CD4-positive, alpha-beta T cell treated with Interleukin-6 at 100 ng/mL for 8 hours (primary cell): ENCODE data around the gene LAMTOR2.

Experiments
- DNase-seq: peaks from one replicate; pipeline ENCODE4 v3.0.0-alpha.2; 2020; ENCODE audit warnings: mixed read lengths, low spot score

LAMTOR2 gene

DNA sequence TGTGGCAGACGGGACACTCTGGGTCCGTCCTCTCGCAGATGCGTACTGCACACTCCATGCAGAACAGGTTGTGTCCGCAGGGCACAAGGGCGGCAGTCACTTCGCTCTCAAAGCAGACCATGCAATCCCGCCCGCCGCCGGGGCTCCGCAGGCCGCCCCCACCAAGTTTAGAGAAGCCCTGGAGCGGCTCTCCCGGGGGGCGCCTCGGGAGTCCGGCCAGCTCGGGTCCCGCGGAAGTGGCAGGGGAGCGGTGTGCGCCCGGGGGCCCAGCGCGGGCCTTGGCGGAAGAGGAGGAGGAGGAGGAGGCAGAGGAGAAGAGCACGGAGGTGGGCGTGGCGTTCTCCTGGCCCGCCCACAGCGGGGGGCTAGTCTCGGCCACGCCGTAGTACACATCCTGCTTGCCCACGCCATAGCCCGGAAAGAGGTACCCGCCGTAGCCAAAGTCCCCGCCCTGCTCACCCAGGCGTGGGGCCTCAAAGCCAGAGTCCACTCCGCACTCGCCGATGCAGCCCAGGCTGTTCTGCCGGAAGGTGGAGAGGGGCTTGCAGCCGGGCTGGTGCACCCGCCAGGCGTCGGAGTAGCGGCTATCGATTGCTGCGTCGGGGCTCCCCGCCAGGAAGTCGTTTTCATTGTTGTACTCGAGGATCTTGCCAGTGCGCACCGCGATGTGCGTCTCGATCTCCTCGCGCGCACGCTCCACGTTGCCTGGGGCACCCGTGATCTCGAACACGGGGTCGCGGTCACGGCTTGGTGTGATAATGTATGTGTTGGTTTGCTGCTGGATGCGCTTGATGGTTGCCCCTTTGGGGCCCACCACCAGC is 22.2 kb downstream of the LAMTOR2 start:
- DNase-seq, result no peak

DNA sequence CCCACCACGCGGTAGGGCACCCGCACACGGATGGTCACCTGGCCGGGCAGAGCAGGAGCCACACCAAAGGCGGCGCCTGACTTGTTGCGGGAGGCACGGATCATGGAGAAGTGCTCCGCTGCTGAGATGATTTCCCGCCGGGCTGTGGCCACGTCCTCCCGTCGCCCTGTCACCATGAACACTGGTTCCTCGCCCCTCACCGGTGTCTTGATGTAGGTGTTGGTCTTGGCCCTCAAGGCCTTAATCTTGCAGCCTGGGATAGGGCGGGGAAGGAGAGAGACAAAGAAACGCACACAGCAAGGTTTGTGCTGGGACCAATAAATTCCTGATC is 22.8 kb downstream of the LAMTOR2 start:
- DNase-seq, result no peak

DNA sequence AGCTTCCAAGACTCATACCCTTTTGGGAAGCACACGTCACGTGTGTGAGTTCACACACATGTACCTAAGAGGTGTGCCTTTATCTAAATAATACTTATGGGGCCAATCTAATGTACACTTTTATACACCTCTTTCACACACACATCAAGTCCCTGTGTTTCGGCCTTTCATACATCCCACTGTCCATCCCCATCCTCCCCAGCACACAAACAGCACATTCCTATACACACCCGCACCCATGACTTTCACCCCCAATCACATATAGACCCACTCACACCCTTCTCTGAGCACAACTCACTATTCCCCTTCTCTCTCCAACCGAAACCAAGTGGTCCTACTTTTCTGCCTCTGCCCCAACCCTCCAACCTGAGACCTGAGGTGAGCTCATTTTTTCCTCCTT is 24.1 kb downstream of the LAMTOR2 start:
- no peak for DNase-seq

DNA sequence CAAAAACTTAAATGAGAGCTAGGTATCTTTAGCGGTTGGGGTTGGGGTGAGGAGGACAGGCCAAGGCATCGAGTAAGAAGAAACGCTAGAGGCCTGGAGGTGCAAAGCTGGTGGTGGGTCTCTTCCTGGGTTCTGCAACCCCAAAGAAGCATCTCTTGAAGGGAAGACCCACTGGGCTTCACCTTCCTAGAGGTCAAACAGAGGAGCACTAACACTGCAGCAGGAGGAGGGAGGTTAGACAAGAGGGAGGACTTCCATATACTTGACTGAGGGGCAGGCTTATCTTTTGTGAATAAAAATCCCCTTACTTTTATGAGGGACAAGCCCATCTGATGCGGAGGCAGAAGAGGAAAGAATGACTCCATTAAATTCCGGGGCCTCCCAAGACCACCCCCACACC is 25.2 kb downstream of the LAMTOR2 start:
- DNase-seq, result no peak

DNA sequence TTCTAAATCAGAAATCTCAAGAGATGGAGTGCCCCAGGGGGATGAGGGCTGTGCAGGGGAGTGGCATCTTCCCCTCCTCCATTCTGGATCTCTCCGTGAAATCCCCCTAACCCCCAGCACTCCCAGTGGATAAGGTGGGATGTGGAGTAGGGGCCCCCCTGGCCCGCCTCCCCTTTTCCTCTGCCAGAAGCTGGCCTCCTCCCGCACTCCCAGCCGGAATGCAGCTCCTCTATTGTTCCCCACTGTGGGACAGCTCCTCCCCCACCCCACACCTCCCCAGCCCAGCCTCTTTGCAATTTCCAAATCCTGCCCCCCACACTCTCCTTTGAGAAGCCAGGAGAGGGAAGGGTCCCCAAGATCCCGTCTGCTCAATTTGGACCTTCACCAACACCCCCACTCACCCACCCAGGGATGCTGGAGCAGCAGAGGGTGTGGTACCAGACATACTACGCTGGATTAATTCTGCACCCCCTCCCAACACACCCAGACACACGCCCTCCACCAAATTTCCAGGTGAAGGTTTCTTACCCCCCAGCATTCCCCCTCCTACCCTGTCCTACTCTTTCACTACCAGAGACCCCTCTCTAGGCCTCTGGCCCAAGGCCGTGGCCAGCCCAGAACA is 25.8 kb downstream of the LAMTOR2 start:
- DNase-seq, result no peak

DNA sequence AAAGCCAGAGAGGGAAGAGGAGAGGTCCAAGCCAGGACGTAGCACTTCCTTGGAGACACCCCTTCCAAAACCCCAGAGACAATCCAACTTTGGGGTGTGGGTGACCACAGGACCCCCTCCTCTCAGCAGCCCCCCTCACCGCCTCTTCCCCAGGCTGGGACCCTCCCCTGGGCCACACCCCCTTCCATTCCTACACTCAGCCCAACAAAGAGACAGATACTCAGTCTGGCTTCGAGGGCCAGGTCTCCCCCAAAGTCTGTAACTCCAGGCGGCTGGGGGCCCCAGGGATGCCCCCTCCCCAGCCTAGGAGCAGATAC is 26.2 kb downstream of the LAMTOR2 start:
- DNase-seq, result no peak

DNA sequence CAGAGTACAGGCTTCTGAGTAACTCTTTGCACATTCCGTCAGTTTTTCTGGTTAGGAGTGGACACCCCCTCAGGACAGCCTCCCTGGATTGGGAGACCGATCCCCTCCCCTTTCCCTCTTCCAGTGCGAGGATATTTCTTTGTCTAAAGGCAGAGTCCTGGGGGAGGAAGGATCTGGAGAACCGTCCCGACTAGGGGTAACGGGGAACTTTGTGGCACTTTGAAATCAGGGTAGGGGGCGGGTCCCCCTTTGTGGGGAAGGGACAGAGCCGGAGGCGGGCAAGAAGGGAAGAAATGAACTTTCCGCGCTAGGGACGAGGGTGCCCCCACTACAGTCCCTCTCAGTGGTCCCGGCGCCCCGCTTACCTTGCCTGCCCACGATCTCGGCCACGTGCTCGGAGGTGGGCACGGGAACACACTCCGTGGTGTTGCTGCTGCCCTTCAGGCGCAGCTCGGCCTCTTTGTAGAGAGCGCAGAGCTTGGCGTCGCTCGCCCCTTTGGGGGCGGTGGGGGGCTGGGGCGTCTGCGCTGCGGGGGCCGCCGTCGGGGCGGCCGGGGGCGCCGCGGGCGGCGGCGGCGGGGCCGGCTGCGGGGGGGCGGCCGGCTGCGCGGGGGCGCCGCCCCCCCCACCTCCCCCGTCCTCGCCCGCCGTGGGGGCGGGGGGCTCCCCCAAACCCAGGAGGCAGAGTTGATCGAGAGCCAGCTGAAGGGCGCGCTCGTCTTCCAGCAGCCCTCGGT is 26.8 kb downstream of the LAMTOR2 start:
- no peak for DNase-seq

DNA sequence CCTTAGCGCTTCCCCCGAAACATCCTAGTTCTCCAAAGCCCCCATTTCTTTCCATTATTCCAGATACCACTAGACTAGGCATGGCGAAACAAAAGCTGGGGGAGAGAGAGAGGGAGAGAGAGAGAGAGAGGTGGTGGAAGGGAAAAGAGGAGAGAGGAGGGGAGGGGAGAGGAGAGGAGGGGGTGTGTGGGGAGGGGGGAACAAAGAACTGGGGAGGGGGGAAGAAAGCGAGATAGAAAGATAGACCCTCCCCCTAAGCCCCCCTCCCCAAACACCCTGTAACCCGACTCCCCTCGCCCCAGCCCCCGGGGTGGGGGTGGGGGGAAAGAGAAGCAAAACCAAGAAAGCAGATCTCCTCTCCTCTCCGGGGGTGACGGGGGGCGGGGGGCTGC is 27.3 kb downstream of the LAMTOR2 start:
- no peak for DNase-seq

DNA sequence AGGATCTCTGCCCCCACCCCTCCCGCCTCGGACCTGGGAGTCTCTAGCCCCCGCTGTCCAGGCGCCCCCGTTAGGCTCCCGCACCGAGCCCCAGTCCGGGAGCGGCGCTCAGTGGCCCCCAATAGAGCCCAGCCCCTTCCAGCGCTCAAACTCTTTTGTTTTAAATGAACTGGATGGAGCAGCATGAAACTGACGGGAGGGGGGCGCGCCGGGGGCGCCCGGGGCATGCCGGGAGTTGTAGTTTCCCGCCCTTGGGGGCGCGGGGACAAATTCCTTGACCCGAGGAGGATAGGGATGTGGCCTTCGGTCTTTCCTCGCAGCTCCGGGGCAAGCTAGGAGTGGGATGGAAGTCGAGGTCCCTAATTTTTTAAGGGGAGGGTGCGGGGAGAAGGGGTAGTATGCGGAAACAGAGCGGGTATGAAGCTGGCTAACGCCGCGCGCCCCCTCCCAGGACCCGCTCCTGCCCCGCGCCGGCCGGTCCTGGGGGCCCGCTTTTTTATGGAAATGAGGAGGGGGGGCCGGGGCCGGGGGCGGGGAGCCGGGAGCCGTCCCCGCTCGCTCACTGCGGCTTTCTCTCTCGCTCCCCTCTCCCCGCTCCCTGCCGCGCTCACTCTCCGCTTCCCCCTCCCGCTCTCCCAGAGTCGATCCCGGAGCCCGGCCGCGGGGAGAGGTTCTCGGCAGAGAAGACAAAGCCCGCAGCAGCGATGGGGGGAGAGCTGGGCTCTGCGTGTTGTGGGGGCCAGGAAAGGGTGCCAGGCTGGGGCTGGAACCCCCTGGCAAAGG is 27.9 kb downstream of the LAMTOR2 start, which contains the start of gene MEX3A:
Gene MEX3A (minus strand): TSS at position 157 of the 783 bp plus-strand sequence. CDS start 467 bp downstream, outside the sequence.
- DNase-seq, result peak; percentile 45

DNA sequence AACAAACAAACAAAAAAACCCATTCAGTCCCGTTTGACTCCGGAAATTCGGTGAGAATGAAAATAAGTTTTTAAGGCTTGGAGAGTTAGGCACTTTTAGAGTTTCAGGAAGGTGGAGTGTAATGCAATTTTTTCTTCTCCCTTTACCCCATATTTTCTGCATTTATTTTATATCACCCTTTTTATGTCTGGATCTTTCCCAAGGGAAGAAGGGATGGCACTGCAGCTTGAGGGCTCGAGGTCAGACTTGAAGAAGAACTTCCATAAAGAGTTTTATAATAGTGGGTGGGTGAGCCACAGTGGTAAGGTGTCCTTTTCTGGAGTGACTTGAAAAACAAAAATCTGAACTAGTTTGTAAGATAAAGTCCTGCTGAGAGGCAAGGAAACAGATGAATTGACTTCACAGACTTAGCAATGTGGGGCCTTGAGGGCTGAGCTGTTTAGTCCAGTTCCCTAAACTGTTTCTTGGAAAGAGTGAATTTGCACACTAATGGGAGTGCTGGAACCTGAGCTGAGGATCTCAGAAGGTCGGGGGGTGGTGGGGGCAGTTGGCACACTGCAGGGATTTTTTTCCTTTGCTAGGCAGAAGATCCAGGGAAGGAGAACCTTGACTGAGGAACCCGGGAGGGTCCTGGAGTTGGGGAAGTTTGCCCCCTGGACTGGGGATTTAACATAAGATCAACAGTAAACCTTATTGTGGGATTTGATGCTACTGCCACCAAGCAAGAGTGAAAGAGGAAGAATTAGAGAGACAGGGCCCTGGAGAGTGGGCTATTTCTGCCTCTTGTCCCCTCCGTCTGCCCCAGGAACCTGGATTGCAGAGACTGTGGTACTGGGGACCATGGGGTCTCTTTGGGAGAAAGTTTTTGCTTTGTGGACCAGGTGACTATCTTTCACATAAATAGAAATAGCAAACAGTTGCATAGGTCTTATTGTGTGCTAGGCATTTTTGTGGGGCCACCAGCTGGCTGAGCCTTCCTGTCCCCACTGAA is 29.5 kb downstream of the LAMTOR2 start:
- DNase-seq, result no peak

DNA sequence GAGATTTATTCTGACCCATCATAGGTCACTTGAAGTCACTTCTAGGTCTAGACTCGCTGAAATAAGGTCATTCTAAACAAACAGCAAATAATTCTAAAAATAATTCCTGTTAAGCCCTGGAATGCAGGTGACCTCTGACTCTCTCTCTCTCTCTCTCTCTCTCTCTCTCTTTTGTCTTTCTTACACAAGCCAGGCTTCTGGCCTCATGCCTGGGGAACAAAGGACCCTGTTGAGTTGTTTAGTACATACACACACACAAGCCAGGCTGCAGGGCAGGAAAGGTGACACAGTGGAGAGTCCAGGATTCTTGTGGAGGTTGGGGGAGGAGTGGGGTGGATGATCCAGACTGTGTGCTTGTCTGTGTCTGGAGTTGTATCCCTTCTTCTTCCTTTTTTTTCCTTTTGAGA is 31.7 kb downstream of the LAMTOR2 start:
- DNase-seq, result no peak

DNA sequence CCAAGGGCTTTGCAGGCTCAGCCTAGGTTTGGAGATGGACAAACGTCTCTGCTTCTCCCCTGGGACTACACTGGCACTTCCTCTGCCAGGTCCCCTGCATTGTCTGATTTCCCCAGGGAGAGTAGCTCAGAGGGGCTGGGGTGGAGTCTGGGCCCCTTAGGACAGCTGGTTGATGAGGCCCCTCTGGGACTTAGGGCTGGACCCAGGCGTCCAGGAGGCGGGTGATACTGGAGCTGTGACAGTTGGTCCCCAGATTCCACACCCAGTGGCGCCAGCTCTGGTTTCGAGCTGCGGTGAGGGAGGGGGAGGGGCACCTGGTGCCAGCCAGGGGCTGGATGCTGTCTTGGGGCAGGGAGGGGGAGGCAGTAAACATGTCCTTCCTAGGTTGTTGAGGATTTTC is 35.1 kb downstream of the LAMTOR2 start:
- DNase-seq, result no peak

DNA sequence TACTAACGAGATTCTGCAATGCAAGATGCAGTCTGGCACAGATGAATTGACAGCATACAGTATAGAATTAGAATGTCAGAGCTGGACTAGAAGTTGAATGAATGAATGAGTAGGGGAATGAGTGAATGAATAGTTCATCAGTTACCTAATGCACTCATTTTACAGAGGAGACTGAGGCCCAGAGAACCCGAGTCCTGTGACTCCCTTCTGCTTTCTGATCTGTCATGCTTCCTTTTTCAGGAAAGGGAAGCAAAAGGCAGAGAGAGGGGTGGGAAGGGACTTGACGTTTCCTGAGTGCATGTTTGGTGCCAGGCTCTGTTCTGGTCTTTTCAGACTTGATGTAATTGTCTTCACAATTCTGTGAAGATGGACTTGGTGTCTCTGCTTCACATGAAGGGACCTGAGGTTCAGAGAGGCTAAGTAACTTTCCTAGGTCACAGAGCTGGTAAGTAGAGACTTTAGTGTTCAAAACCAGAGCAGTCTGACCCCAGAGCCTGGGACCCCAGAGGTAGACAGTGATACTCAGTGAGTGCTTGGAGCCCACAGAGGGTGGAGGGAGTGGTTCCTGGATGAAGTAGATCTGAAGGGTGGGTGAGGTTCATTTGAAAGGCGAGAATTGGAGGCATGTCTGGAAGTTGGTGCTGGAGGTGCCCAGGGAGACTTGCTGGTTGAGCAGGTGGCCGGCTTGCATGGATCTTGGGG is 35.7 kb downstream of the LAMTOR2 start:
- DNase-seq, result no peak

DNA sequence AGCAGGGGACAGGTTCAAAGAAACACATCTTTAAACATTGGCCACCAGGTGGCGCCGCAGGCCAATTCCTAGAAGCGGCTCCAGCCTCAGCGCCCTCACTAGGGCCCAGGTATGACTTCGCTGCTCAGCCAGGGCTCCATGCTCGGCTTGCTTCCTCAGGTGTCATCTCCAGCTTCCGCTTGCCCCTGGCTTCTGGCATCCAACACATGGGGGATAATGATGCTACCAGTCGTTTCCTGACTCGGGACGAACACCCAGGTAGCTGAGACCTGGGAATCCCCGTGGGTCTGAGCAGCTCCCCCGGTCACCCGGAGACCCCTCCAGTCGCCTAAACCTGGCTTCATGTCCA is 36.2 kb downstream of the LAMTOR2 start:
- peak; percentile 87 for DNase-seq

DNA sequence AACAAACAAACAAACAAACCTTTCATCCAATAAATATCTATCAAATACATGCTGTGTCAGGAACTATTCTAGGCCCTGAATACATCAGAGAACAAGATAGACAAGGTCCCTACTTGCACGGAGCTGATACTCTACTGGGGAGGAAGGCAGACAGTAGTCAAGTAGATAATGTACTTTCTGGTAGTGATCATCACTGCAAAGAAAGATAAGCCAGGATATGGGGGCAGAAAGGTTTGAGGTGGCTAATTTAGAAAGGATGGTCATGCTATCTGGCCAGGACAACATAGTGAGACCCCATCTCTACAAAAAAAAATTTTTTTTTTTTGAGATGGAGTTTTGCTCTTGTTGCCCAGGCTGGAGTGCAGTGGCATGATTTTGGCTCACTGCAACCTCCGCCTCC is 37.0 kb downstream of the LAMTOR2 start:
- no peak for DNase-seq

DNA sequence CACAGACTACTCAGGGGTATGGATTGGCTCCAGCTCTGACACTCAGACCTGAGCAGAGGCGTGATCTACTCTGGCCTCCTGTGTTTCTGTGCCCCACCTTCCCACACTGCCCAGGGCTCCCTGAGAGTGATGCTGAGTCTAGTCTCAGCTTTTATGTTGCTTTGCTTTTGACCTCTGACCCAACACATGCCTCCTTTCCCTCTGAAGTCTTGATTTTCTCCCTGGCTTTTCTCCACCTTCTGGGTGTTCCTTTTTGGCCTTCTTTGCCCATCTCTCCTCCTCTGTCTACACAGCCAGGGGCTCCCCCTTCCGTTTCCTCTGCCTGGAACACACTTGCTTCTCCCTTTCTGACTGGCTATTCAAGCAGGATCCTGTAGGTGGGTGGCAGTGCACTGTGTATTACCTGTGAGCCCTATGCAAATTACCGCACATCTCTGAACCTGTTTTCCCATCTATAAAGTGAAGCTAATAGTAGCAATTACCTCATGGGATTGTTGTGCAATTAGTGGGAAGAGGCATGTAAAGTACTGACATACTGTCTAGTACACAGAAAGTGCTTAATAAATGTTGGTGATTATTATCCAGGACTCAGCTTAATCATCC is 41.4 kb downstream of the LAMTOR2 start:
- DNase-seq, result no peak

DNA sequence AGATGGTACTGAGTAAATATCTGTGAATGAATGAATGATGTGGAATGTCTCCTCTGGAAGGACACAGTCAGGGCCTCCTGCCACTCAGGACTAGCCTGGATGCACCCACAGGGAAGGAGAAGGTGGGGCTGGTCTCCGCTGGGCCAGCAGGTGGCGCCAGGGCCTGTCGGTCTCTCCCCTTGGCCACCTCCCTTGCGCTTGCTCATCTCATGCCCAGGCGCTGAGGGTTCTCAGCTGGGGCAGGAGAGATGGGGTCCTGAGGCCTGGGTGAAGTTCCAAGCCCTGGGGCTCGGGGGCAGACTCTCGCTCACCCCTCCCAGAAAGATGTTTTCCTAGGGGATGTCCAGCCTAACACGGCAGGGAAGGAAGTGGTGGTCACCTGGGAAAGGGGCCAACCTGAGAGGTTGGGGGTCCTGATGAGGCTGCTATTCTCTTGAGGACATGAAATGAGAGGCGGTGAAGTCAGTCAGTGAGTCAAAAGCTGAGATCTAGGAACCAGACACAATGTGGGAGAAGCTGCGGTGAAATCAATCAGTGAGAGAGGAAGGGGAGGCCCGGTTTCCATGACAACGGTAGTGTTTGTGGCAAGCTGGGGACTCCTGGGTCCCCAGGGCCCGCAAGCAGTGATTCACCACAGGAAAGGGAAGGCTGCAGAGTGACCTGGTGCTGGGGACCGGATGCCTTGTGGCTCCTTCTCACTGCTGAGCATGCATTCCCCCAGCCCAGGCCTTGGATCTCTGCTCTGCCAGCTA is 42.2 kb downstream of the LAMTOR2 start:
- DNase-seq, result peak; percentile 91

DNA sequence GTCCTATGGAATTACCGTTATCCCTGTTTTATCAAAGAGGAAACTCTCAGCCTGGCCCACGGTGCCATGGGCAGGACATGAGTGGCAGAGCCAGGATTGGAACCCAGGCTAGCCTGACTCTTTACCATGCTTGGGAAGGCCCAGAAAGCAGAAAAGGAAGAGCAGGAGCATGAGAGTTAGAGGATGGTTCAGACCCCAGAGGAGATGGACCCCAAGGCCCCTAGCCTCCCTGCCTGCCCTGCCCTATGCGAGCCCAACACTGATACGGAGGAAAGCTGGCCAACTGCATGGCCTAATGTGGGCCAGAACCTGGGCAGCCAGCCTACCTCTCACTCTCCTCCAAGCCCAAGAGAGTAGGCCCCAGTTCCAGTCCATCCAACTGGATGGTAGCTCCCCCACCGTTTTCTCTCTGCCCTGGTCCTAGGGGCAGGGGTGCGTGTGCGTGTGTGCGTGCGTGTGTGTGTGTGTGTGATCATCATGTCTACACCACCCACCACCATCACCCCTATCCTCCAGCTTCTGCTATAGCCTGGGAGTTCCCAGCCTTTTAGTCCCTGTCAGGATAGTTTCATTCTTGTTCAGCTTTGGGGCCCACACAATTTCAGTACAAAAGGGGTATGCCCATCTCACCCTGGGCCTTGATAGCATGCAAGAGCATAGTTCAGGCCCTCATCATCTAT is 43.1 kb downstream of the LAMTOR2 start:
- DNase-seq, result no peak

DNA sequence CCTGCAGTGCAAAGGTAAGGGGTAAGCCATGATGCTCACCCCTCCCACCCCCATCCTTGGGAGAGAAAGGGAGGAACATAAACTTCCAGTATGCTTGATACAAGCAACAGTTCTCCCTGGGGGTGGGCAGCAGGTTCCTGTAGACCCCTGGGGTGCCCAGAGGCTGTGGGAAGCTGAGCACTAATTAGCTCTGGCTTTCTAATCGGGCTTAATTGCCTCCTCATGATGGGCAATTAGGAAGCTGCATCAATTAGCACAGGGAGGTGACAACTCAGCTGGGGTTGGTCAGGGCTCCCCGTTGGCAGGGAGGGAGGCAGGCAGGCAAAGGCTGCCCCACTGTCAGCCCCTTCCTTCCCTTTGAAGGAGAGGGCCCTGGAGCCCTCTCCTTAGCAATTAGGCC is 44.2 kb downstream of the LAMTOR2 start:
- no peak for DNase-seq
